Ovary (tissue), 9 donors: ENCODE data around the gene NBDY. TPM values are rescaled to one million over a fixed set of nuclear protein-coding genes. Genes with fewer than 3 reads are reported as not detected.
"Not testable (repeated sequence)": the region's sequence is repeated elsewhere in the genome, so short reads cannot be mapped to it uniquely, and the experiment has no call there.

Experiments
- DNase-seq, 5 donors: peaks; one replicate each; pipeline ENCODE4 v3.0.0-alpha.2; 2019 to 2020
- H3K27ac ChIP-seq, 2 donors: fragments of 200-600 bp; one replicate each; pipeline versions ENCODE4 v1.5.1 to v1.8.0; 2019 to 2022
- H3K27me3 ChIP-seq: fragments of 200-600 bp; one replicate; pipeline ENCODE4 v1.8.0; 2022
- H3K36me3 ChIP-seq: fragments of 200-600 bp; sonication (generic); one replicate; pipeline ENCODE4 v1.5.1; 2019
- H3K4me1 ChIP-seq: one replicate; pipeline ENCODE4 v1.8.1; 2013; ENCODE audit warnings: mild to moderate bottlenecking, moderate library complexity; ENCODE audit not compliant: insufficient read depth
- H3K4me3 ChIP-seq: fragments of 200-600 bp; sonication (generic); one replicate; pipeline ENCODE4 v1.5.1; 2017
- H3K9me3 ChIP-seq, 2 donors: fragments of 200-600 bp in 1 of 2; sonication (generic) in 1 of 2; one replicate each; pipeline versions ENCODE4 v1.5.1 to v1.8.1; 2013 to 2019; ENCODE audit warnings: mild to moderate bottlenecking in 1 of 2, moderate library complexity in 1 of 2
- WGBS, 3 donors: extraction: QIAGEN DNeasy Blood & Tissue Kit in 1 of 3; methylation state at CpG; one replicate each; pipeline versions ENCODE4 v1.1.5 to v1.1.7; 2013 to 2017; 5-methylcytosine and 5-hydroxymethylcytosine counted together
- intact Hi-C, 4 donors: fragments of 100-400 bp; cut with DNase I; formaldehyde crosslinking; loops; one replicate each; pipeline versions ENCODE4 v1.11.0 to v1.15.1; 2022 to 2023
- polyA plus RNA-seq, 2 donors: library from polyadenylated mRNA; stranded (reverse); fragments of 200-250 nt in 1 of 2; fragments of 350-450 nt in 1 of 2; fragmentation: Illumina TruSeq in 1 of 2; extraction: RNeasy Lipid Tissue Mini Kit (QIAGEN cat#74804) in 1 of 2; gene quantifications; one replicate each; pipeline ENCODE4 v1.2.3, GENCODE V29; 2013 to 2014
- total RNA-seq, 7 donors: library from RNA; depleted of rRNA in 2 of 7; stranded (reverse); fragments of >200 nt in 2 of 7; fragmentation: NEBNext Ultra II Directional in 3 of 7; extraction: Animal tissue kit (Norgen Biotek cat#: 25700) in 3 of 7; gene quantifications; one replicate each; pipeline versions ENCODE4 v1.1.0 to v1.2.4, GENCODE V29; 2016 to 2023
- TF ChIP-seq, protein P1 (sequence below), 3 donors: fragments of 450-650 bp in 2 of 3; fragments of 200-600 bp in 1 of 3; IDR thresholded peaks; one replicate each; pipeline versions ENCODE4 v1.5.1 to v1.8.0; 2016 to 2022; ENCODE audit warnings: antibody characterized with exemption in 3 of 3, mild to moderate bottlenecking in 1 of 3
- donor health status: DM: no; HTN: no; CAD: no; lungs with moderate emphysema.
- donor health status: DM: no; HTN: no; CAD: no.
- donor health status: Bipolar disorder and iron deficiency.
- donor health status: DM: yes; HTN: yes; CAD: no.
- donor health status: DM: no; HTN: no; CAD: no.
- donor health status: DM: yes; HTN: yes; CAD: no.

Gene NBDY
- total and polyA plus RNA-seq, 9 donors, result 11.9 to 60.9 (median 35.1) TPM

DNA sequence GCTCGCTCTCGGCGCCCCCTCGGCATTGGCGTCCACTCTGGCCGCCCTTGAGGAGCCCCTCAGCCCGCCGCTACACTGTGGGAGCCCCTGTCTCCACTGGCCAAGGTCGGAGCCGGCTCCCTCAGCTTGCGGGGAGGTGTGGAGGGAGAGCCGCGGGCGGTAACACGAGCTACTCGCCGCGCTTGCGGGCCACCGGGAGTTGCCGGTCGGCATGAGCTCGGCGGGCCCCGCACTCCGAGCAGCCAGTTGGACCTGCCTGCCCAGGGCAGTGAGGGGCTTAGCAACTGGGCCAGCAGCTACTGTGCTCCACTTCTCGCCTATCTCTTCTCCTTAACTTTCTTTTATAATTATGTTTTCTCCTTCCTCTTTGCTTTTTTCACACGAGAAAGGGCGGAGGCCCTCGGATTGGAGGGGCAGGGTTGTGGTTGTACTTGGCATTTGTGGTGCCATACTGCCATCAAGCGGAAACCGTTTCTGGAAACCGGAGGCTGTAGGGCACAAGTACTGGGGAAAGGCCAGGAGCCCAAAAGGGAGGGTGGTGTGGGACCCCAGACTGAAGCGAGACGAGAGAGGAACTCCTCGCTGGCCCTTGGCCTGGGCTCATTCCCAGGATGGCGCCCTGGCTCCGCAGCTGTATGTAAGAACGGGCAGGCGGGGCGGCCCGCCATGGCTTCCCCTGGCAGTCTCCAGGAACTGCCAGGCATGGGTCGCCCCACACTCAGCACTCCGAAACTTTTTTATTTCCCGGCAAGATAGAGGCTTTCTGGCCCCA lies 38.5 kb downstream of the NBDY start:
- peak; percentile 56 to 66 (median 60) for DNase-seq

DNA sequence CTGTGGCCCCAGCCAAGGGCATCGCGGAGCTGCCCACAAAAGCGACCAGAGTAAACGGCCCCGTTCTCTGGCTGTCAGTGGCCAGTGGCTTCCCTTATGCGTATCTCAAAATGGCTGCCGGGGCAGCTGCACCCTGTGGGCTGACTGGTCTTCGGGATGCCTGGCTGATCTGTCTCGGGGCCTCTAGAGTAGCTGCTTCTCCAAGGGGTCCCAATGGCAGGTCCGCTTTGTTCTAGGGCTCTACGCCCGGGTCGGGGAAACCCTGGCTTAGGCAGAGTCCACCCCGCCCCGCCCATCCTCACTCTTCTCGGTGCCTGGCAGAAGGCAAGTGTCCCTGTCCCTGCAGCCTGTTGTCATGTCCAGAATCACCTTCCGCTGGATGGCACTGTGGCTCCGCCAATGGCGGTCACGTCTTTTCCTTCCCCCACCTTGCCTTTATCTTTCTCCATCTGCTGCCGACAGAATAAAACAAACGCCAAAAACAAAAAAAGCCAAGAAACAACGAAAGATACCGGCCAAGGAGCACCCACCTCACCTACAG lies 39.1 kb downstream of the NBDY start:
- H3K27me3 ChIP-seq, H3K4me1 ChIP-seq, DNase-seq, H3K27ac ChIP-seq, intact Hi-C loops, H3K36me3 ChIP-seq, H3K4me3 ChIP-seq, H3K9me3 ChIP-seq: not testable (repeated sequence)
- no CpG with 5 or more reads among the region's 24 CpGs for WGBS, 3 donors

More for the DNA sequence above, 38.5 kb downstream of the NBDY start:
- H3K9me3 ChIP-seq, H3K36me3 ChIP-seq, H3K4me1 ChIP-seq, H3K27me3 ChIP-seq, intact Hi-C loops: not testable (repeated sequence)
- 41 to 70% (median 52%) methylated on average over 30 to 33 of the region's 45 CpGs for WGBS, 3 donors
- peak overlapping the region in 1 of 2 donors; percentile 23 for H3K27ac ChIP-seq
- peak overlapping the region; percentile 50 for H3K4me3 ChIP-seq
- TF ChIP-seq, protein P1, sequence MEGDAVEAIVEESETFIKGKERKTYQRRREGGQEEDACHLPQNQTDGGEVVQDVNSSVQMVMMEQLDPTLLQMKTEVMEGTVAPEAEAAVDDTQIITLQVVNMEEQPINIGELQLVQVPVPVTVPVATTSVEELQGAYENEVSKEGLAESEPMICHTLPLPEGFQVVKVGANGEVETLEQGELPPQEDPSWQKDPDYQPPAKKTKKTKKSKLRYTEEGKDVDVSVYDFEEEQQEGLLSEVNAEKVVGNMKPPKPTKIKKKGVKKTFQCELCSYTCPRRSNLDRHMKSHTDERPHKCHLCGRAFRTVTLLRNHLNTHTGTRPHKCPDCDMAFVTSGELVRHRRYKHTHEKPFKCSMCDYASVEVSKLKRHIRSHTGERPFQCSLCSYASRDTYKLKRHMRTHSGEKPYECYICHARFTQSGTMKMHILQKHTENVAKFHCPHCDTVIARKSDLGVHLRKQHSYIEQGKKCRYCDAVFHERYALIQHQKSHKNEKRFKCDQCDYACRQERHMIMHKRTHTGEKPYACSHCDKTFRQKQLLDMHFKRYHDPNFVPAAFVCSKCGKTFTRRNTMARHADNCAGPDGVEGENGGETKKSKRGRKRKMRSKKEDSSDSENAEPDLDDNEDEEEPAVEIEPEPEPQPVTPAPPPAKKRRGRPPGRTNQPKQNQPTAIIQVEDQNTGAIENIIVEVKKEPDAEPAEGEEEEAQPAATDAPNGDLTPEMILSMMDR (IDR thresholded peaks at IDR 0.05), result peak in 1 of 3 donors; percentile 9

DNA sequence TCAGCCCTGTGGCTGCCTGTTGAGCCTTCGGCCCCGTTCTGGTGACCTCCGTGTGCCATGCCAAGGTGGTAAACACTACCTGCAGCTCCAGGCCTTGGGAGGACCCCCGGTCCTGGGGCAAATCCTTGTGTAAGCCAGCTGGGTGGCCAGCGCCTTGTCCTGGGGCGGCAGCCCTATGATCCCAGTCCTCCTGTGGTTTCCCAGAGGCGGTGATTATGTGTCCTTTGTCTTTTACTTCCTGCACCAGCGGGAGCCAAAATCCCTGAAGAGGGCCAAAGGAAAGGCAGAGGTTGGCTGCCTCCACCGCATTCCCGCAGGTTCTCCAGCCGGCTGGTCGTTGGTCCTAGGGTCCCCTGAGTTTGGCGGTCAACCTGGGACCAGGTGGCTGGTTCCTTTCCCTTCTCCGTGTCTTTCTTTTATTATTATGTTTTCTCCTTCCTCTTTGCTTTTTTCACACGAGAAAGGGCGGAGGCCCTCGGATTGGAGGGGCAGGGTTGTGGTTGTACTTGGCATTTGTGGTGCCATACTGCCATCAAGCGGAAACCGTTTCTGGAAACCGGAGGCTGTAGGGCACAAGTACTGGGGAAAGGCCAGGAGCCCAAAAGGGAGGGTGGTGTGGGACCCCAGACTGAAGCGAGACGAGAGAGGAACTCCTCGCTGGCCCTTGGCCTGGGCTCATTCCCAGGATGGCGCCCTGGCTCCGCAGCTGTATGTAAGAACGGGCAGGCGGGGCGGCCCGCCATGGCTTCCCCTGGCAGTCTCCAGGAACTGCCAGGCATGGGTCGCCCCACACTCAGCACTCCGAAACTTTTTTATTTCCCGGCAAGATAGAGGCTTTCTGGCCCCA lies 43.9 kb downstream of the NBDY start:
- H3K9me3 ChIP-seq, H3K27me3 ChIP-seq, H3K4me3 ChIP-seq, DNase-seq, intact Hi-C loops, H3K4me1 ChIP-seq, H3K27ac ChIP-seq, H3K36me3 ChIP-seq: not testable (repeated sequence)
- WGBS, 3 donors, result no CpG with 5 or more reads among the region's 32 CpGs

DNA sequence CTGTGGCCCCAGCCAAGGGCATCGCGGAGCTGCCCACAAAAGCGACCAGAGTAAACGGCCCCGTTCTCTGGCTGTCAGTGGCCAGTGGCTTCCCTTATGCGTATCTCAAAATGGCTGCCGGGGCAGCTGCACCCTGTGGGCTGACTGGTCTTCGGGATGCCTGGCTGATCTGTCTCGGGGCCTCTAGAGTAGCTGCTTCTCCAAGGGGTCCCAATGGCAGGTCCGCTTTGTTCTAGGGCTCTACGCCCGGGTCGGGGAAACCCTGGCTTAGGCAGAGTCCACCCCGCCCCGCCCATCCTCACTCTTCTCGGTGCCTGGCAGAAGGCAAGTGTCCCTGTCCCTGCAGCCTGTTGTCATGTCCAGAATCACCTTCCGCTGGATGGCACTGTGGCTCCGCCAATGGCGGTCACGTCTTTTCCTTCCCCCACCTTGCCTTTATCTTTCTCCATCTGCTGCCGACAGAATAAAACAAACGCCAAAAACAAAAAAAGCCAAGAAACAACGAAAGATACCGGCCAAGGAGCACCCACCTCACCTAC lies 44.5 kb downstream of the NBDY start:
- intact Hi-C loops, H3K27ac ChIP-seq, H3K4me1 ChIP-seq, DNase-seq, H3K4me3 ChIP-seq, H3K36me3 ChIP-seq, H3K27me3 ChIP-seq, H3K9me3 ChIP-seq: not testable (repeated sequence)
- WGBS, 3 donors, result no CpG with 5 or more reads among the region's 24 CpGs

DNA sequence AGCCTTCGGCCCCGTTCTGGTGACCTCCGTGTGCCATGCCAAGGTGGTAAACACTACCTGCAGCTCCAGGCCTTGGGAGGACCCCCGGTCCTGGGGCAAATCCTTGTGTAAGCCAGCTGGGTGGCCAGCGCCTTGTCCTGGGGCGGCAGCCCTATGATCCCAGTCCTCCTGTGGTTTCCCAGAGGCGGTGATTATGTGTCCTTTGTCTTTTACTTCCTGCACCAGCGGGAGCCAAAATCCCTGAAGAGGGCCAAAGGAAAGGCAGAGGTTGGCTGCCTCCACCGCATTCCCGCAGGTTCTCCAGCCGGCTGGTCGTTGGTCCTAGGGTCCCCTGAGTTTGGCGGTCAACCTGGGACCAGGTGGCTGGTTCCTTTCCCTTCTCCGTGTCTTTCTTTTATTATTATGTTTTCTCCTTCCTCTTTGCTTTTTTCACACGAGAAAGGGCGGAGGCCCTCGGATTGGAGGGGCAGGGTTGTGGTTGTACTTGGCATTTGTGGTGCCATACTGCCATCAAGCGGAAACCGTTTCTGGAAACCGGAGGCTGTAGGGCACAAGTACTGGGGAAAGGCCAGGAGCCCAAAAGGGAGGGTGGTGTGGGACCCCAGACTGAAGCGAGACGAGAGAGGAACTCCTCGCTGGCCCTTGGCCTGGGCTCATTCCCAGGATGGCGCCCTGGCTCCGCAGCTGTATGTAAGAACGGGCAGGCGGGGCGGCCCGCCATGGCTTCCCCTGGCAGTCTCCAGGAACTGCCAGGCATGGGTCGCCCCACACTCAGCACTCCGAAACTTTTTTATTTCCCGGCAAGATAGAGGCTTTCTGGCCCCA lies 49.3 kb downstream of the NBDY start:
- H3K36me3 ChIP-seq, H3K4me1 ChIP-seq, H3K27me3 ChIP-seq, H3K27ac ChIP-seq, DNase-seq, H3K9me3 ChIP-seq, intact Hi-C loops, H3K4me3 ChIP-seq: not testable (repeated sequence)
- no CpG with 5 or more reads among the region's 32 CpGs for WGBS, 3 donors

DNA sequence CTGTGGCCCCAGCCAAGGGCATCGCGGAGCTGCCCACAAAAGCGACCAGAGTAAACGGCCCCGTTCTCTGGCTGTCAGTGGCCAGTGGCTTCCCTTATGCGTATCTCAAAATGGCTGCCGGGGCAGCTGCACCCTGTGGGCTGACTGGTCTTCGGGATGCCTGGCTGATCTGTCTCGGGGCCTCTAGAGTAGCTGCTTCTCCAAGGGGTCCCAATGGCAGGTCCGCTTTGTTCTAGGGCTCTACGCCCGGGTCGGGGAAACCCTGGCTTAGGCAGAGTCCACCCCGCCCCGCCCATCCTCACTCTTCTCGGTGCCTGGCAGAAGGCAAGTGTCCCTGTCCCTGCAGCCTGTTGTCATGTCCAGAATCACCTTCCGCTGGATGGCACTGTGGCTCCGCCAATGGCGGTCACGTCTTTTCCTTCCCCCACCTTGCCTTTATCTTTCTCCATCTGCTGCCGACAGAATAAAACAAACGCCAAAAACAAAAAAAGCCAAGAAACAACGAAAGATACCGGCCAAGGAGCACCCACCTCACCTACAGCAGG lies 50.0 kb downstream of the NBDY start:
- DNase-seq, intact Hi-C loops, H3K4me1 ChIP-seq, H3K27ac ChIP-seq, H3K9me3 ChIP-seq, H3K4me3 ChIP-seq, H3K36me3 ChIP-seq, H3K27me3 ChIP-seq: not testable (repeated sequence)
- WGBS, 3 donors, result no CpG with 5 or more reads among the region's 24 CpGs

DNA sequence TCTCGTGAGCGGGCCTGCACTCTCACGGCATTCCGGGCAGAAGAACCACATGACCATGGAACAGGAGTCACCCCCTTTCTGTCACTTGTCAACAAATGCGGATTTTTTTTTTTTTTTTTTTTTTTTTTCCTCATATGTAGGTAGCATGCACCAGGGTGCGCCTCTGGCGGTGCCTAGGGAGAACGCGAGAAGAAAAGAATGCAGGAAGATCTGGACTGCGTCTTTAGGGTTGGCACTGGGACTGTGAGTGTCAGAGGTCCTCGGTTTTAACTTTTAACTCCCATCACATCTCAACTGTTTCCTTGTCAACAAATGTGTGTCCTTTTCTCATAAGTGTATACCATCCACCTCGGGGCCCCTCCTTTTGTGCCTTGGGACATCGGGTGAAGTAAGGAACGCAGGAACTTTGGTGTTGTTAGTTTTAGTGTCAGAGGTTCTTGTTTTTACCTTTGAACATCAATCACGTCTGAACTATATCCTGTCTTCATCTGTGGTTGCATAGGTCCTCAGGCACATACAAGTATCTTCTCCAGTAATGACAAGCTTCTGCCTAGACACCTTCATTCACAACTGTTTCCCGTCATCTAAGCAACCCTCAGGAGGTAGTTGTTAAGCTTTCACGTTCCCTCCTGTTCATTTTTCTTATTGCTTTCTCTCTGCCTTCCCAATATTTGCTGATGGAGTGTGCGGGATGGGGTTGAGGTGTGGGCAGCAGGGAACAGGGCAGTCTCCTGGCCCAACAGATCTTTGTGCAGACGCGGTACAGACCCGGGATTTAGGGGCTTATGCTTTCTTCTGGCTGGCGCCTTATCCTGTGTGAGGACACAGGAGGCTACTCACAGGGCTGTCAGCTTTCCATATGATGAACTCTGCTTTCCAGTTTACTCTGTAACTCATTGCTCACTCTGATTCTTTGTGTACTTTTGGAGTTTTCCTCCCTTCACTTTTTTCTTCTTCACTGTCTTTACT lies 51.9 kb downstream of the NBDY start:
- H3K27me3 ChIP-seq, H3K27ac ChIP-seq, H3K36me3 ChIP-seq, H3K4me1 ChIP-seq, intact Hi-C loops, DNase-seq, H3K4me3 ChIP-seq, H3K9me3 ChIP-seq: not testable (repeated sequence)
- 87 to 92% (median 87%) methylated on average over 12 to 17 of the region's 22 CpGs for WGBS, 3 donors
